Measurements from ENCODE around the gene CDH12.

Gene CDH12

DNA sequence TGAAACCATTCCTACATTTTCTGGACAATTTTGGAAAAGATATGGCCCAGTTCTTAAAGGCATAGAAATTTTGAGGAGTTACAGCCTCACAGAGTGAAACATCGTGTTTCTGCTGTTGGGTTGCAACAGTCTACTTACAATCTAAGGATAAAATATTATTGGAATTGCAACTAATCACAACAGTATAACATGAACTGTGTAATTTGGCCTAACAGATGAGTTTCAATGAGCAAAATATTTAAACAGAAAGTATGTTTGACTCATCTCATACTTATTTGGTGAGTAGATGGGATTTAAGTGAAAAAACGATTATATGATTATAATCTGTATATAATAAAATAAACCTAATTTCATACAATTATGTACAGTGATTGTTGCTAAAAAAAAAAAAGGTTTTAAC lies 1061.8 kb downstream of the CDH12 start:
- in situ Hi-C loops (cut with MboI; ENCODE audit: low sequenced_read_pairs): no loop called here

- in situ Hi-C loops (cut with MboI; ENCODE audit: low sequenced_read_pairs): no loop called here
Measured at GRCh38 chr5:21784487-21784886, 1068.7 kb downstream of the CDH12 start.

DNA sequence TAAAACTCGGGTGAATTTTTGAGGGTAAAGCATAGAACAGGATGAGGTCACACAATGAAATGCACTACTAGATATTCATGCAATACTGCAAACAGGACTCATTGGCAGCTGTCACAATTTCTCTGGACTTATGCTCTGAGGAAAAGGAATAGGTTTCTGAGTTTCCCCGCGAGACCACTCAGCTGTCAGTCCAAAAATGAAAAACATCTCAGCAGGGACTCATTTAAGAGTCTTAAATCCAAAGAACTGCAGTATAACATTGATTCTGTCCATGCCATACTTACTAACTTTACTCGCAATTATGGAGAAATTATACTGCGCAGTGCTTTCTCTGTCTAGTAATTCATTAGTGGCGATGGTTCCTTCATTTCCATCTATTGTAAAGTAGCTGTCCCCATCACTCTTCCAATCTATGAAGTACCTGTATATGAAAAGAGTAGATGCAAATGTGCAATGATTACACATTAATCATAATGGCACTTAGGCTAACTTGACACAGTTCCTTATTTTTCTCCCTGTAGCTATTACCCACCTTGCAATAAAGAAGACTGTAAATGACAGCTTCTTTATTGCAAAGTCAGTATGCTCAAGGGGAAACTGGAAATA lies 1070.0 kb downstream of the CDH12 start:
- in situ Hi-C loops (cut with MboI; ENCODE audit: low sequenced_read_pairs): no loop called here

GRCh38 chr5:21776466-21776865 lies 1076.7 kb downstream of the CDH12 start:
- in situ Hi-C loops (cut with MboI; ENCODE audit: low sequenced_read_pairs): no loop called here

DNA sequence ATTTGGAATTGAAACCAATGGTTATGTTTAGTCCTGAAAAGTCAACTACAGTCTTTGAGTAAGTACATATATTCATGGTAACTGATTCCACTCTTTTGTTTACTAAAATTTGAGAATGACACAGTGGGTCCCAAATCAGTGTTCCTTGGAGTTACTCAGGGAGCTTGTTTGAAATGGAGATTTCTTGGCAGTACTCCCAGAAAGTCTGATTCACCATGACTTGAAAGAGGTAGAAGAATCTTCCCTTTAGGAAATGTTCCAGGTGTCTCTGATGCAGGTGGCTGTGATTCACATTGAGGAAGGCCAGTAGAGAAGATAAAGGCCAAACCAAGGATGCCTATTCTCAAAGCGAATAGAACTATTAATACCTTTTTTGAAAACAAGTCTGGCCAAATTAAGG lies 1078.3 kb downstream of the CDH12 start:
- in situ Hi-C loops (cut with MboI; ENCODE audit: low sequenced_read_pairs): no loop called here

GRCh38 chr5:21774281-21774680 lies 1078.9 kb downstream of the CDH12 start:
- in situ Hi-C loops (cut with MboI; ENCODE audit: low sequenced_read_pairs): no loop called here

GRCh38 chr5:21773456-21773855 lies 1079.7 kb downstream of the CDH12 start:
- in situ Hi-C loops (cut with MboI; ENCODE audit: low sequenced_read_pairs): no loop called here

DNA sequence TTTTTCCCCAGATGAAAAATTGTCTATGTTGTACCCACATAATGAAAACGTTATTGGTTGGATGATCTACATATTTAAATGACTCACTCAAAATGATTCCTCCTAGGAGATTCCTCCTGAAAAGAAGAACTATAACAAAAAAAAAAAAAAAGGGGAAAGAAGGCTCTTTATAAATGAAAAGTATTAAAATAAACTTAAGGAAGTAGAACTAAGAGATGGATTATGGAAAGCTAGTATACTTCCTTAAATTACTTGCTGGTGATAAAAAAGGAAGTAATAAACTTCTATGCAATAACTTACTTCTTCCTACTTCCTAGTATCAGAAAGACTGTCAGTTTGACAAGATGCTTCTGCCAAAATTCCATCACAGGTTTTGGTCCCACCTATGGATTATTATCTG lies 1087.7 kb downstream of the CDH12 start:
- in situ Hi-C loops (cut with MboI; ENCODE audit: low sequenced_read_pairs): no loop called here

- in situ Hi-C loops (cut with MboI; ENCODE audit: low sequenced_read_pairs): no loop called here
Measured at GRCh38 chr5:21739096-21739495, 1114.0 kb downstream of the CDH12 start.

GRCh38 chr5:21723500-21723899 lies 1129.6 kb downstream of the CDH12 start:
- in situ Hi-C loops (cut with MboI; ENCODE audit: low sequenced_read_pairs): no loop called here

DNA sequence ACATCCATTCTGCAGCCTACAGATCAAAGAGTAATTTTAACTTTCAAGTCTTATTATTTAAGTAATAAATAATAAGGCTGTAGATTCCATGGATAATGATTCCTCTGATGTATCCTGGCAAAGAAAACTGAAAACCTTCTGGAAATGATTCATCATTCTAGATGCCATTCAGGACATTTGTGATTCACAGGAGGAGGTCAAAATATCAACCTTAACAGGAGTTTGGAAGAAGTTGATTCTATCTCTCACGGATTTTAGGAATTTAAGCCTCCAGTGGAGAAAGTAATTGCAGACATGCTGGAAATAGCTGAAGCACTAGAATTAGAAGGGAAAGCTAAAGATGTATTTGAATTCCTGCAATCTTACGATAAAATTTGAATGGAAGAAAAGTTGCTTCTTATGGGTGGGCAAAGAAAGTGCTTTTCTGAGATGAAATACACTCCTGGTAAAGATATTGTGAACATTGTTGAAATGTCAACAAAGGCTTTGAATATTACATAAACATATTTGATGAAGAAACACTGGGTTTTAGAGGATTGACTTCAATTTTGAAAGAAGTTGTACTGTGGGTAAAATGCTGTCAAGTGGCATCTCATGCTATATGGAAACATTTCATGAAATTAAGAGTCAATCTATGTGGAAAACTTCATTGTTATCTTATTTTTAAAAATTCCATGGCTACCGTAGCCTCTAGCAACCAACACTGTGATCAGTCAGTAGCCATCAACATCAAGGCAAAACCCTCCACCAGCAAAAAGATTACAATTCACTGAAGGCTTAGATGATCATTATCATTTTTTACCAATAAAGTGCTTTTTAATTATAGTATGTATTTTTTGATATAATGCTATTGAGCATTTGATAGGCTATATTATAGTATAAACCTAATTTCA lies 1141.0 kb downstream of the CDH12 start:
- in situ Hi-C loops (cut with MboI; ENCODE audit: low sequenced_read_pairs): no loop called here

DNA sequence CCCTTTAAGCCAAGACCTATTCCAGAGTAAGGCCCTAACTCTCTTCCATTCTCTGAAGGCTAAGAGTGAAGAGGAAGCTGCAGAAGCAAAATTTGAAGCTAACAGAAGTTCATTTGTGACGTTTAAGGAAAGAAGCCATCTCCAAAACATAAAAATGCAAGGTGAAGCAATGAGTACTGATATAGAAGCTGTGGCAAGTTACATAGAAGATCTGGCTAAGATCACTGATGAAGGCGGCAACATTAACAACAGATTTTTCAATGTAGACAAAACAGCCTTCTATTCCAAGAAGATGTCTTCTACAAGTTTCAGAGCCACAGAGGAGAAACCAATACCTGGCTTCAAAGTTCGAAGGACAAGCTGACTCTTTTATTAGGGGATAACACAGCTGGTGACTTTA lies 1143.4 kb downstream of the CDH12 start:
- in situ Hi-C loops (cut with MboI; ENCODE audit: low sequenced_read_pairs): no loop called here

- in situ Hi-C loops (cut with MboI; ENCODE audit: low sequenced_read_pairs): no loop called here
Measured at GRCh38 chr5:21704974-21705668, 1148.0 kb downstream of the CDH12 start.

GRCh38 chr5:21701317-21701716 lies 1151.8 kb downstream of the CDH12 start:
- in situ Hi-C loops (cut with MboI; ENCODE audit: low sequenced_read_pairs): no loop called here

Measured in HL-60/S4 treated with retinoic acid at 250 ng/mL for 4 days and 3 days (cell line).